NOMO-1 (cell line): ENCODE measurements around the gene LPIN3.

Source experiments
- DNase-seq, 2 experiments: peaks; one replicate each; lab custom pipeline; 2025; ENCODE audit not compliant: unreplicated experiment in 2 of 2; lab: John Stamatoyannopoulos, UW

Gene LPIN3

GRCh38 chr20:41348430-41349172 lies 8.0 kb downstream of the LPIN3 start:
- DNase-seq: no peak

- DNase-seq: no peak
These were observed 8.6 kb downstream of the LPIN3 start for GRCh38 chr20:41349266-41349665.

GRCh38 chr20:41349943-41350342 lies 9.3 kb downstream of the LPIN3 start:
- no peak for DNase-seq

- DNase-seq: peak in 1 of 2 experiments; percentile 4
These were observed 9.9 kb downstream of the LPIN3 start for GRCh38 chr20:41350408-41350962.

GRCh38 chr20:41352106-41352505 lies 11.5 kb downstream of the LPIN3 start:
- DNase-seq: no peak

- no peak for DNase-seq
These were observed 12.0 kb downstream of the LPIN3 start for GRCh38 chr20:41352666-41353065.

GRCh38 chr20:41353530-41353929 lies 12.9 kb downstream of the LPIN3 start:
- DNase-seq: no peak

GRCh38 chr20:41355192-41355591 lies 14.6 kb downstream of the LPIN3 start:
- DNase-seq: no peak

- no peak for DNase-seq
These were observed 15.1 kb downstream of the LPIN3 start for GRCh38 chr20:41355598-41356203.

GRCh38 chr20:41356951-41357350 lies 16.3 kb downstream of the LPIN3 start:
- no peak for DNase-seq

- DNase-seq: no peak
These were observed 17.0 kb downstream of the LPIN3 start for GRCh38 chr20:41357424-41358163.

- DNase-seq: no peak
These were observed 17.6 kb downstream of the LPIN3 start for GRCh38 chr20:41358230-41358629.

- DNase-seq: no peak
These were observed 18.1 kb downstream of the LPIN3 start for GRCh38 chr20:41358717-41359116.

GRCh38 chr20:41359541-41360011 lies 19.0 kb downstream of the LPIN3 start:
- no peak for DNase-seq

- no peak for DNase-seq
These were observed 20.5 kb downstream of the LPIN3 start for GRCh38 chr20:41360831-41361756.

GRCh38 chr20:41361757-41362747 lies 21.4 kb downstream of the LPIN3 start:
- DNase-seq: no peak

- DNase-seq: no peak
These were observed 22.1 kb downstream of the LPIN3 start for GRCh38 chr20:41362748-41363140.

GRCh38 chr20:41363601-41364000 lies 23.0 kb downstream of the LPIN3 start:
- no peak for DNase-seq

GRCh38 chr20:41364236-41364855 lies 23.7 kb downstream of the LPIN3 start:
- no peak for DNase-seq
